ENCODE results near the gene PIEZO2.

Gene PIEZO2

GRCh38 chr18:10785798-10786197 lies 363.6 kb downstream of the PIEZO2 start:
- TF ChIP-seq CTCF (IDR thresholded peaks at IDR 0.05), result no peak
- Mint-ChIP-seq H3K27ac (no peak overlapping the region), H3K9me3 (no peaks in the 10 kb centered on the region), H3K27me3 (ENCODE audit: low read depth, poor library complexity) (peaks cover 15% of the 10 kb centered on the region), H3K36me3 (ENCODE audit: low read depth) (no peaks in the 10 kb centered on the region), H3K4me1 (no peaks in the 10 kb centered on the region), H3K4me3 (no peak overlapping the region)
- no peak for DNase-seq

GRCh38 chr18:10784596-10785202 lies 364.7 kb downstream of the PIEZO2 start:
- Mint-ChIP-seq H3K9me3 (no peaks in the 10 kb centered on the region), H3K4me1 (no peaks in the 10 kb centered on the region), H3K27ac (no peak overlapping the region), H3K36me3 (ENCODE audit: low read depth) (no peaks in the 10 kb centered on the region), H3K27me3 (ENCODE audit: low read depth, poor library complexity) (peaks cover 15% of the 10 kb centered on the region), H3K4me3 (no peak overlapping the region)
- TF ChIP-seq CTCF (IDR thresholded peaks at IDR 0.05), result no peak
- DNase-seq, result no peak

- no peaks in the 10 kb centered on the region for H3K4me1 Mint-ChIP-seq
- H3K4me3 Mint-ChIP-seq, result no peak overlapping the region
- peaks cover 11% of the 10 kb centered on the region for H3K27me3 Mint-ChIP-seq (ENCODE audit: low read depth, poor library complexity)
- H3K27ac Mint-ChIP-seq, result no peak overlapping the region
- DNase-seq, result no peak
- no peaks in the 10 kb centered on the region for H3K36me3 Mint-ChIP-seq (ENCODE audit: low read depth)
- no peaks in the 10 kb centered on the region for H3K9me3 Mint-ChIP-seq
- no peak for TF ChIP-seq CTCF (IDR thresholded peaks at IDR 0.05)
Measured at GRCh38 chr18:10783941-10784340, 365.4 kb downstream of the PIEZO2 start.

GRCh38 chr18:10776493-10776892 lies 372.9 kb downstream of the PIEZO2 start:
- Mint-ChIP-seq H3K4me1 (peaks cover 5% of the 10 kb centered on the region), H3K36me3 (ENCODE audit: low read depth) (peaks cover 8% of the 10 kb centered on the region), H3K27ac (no peak overlapping the region), H3K4me3 (no peak overlapping the region), H3K9me3 (peaks cover 3% of the 10 kb centered on the region), H3K27me3 (ENCODE audit: low read depth, poor library complexity) (peaks cover 16% of the 10 kb centered on the region)
- no peak for DNase-seq
- TF ChIP-seq CTCF (IDR thresholded peaks at IDR 0.05), result no peak

GRCh38 chr18:10775026-10775425 lies 374.3 kb downstream of the PIEZO2 start:
- no peak for TF ChIP-seq CTCF (IDR thresholded peaks at IDR 0.05)
- no peak for DNase-seq
- H3K27me3 Mint-ChIP-seq (ENCODE audit: low read depth, poor library complexity), result peaks cover 16% of the 10 kb centered on the region
- H3K4me3 Mint-ChIP-seq, result no peak overlapping the region
- peaks cover 6% of the 10 kb centered on the region for H3K4me1 Mint-ChIP-seq
- H3K36me3 Mint-ChIP-seq (ENCODE audit: low read depth), result peaks cover 8% of the 10 kb centered on the region
- H3K9me3 Mint-ChIP-seq, result peaks cover 3% of the 10 kb centered on the region
- no peak overlapping the region for H3K27ac Mint-ChIP-seq

- Mint-ChIP-seq H3K27ac (no peak overlapping the region), H3K4me3 (no peak overlapping the region), H3K27me3 (ENCODE audit: low read depth, poor library complexity) (peaks cover 13% of the 10 kb centered on the region), H3K9me3 (peaks cover 3% of the 10 kb centered on the region), H3K4me1 (peaks cover 20% of the 10 kb centered on the region), H3K36me3 (ENCODE audit: low read depth) (peaks cover 8% of the 10 kb centered on the region)
- no peak for DNase-seq
- TF ChIP-seq CTCF (IDR thresholded peaks at IDR 0.05), result no peak
Measured at GRCh38 chr18:10771053-10771709, 378.2 kb downstream of the PIEZO2 start.

All from nephron progenitor cell (in vitro differentiated cells).